A549 (cell line): ENCODE measurements around the gene YIF1B. TPM values are rescaled to one million over a fixed set of nuclear protein-coding genes. Genes with fewer than 3 reads are reported as not detected.

ENCODE experiments used
- ATAC-seq, 2 experiments: fragments of 200-7000 bp in 1 of 2; fragments of >200 bp in 1 of 2; cut with Nextera tagmentation in 1 of 2; cut with Tn5 transposase in 1 of 2; 3 replicates each; pipeline versions ENCODE4 v1.8.0 to v1.9.1; 2018 to 2020; ENCODE audit warnings: mild to moderate bottlenecking in 1 of 2, moderate library complexity in 1 of 2
- CTCF ChIA-PET: fragments of 300-600 bp; sonication (Branson Sonifier 250); formaldehyde crosslinking; extraction: SDS; loops from one replicate; lab custom pipeline; 2021; ENCODE audit warnings: antibody characterized with exemption, inconsistent platforms; lab: Yijun Ruan, JAX
- POLR2A ChIA-PET: fragments of 350-600 bp; formaldehyde crosslinking; extraction: SDS; loops from one replicate; lab custom pipeline; 2021; ENCODE audit warnings: antibody characterized with exemption, inconsistent platforms; lab: Yijun Ruan, JAX
- DNase-seq, 2 experiments: peaks; one replicate each; pipeline versions ENCODE4 v3.0.0 to v3.0.0-alpha.2; 2011 to 2016; ENCODE audit warnings: low read depth in 1 of 2, low spot score in 1 of 2
- FAIRE-seq: peaks from 2 replicates; lab custom pipeline; 2011; peaks lifted over from hg19 to GRCh38; lab: Jason Lieb, UNC
- H3K27ac ChIP-seq, 2 experiments: fragments of >200 bp; sonication (Bioruptor Twin); formaldehyde crosslinking; 3 replicates each; pipeline ENCODE4 v1.5.1; 2016 to 2017
- H3K4me1 ChIP-seq: fragments of >200 bp; sonication (Bioruptor Twin); formaldehyde crosslinking; 3 replicates; pipeline ENCODE4 v1.6.1; 2016
- H3K4me2 ChIP-seq: fragments of >200 bp; sonication (Bioruptor Twin); formaldehyde crosslinking; 3 replicates; pipeline ENCODE4 v1.6.1; 2016
- H3K4me3 ChIP-seq: fragments of >200 bp; sonication (Bioruptor Twin); formaldehyde crosslinking; 3 replicates; pipeline ENCODE4 v1.5.1; 2016
- H3K9me3 ChIP-seq: fragments of >200 bp; sonication (Bioruptor Twin); formaldehyde crosslinking; 3 replicates; pipeline ENCODE4 v1.6.1; 2016
- CEBPB ChIP-seq, 2 experiments: fragments of >200 bp in 1 of 2; sonication (Bioruptor Twin) in 1 of 2; formaldehyde crosslinking in 1 of 2; IDR thresholded peaks; 2 replicates each; pipeline ENCODE4 v1.6.1; 2012 to 2016
- EHF ChIP-seq: fragments of 250-450 bp; sonication (Bioruptor Pico); IDR thresholded peaks from 2 replicates; pipeline ENCODE4 v1.5.0; 2020; ENCODE audit warnings: mild to moderate bottlenecking
- FOSB ChIP-seq: fragments of 250-450 bp; sonication (Bioruptor Pico); IDR thresholded peaks from 2 replicates; pipeline ENCODE4 v1.5.0; 2020; ENCODE audit warnings: mild to moderate bottlenecking, moderate library complexity
- FOSL2 ChIP-seq, 2 experiments: fragments of 450-650 bp in 1 of 2; fragments of >200 bp in 1 of 2; sonication (Bioruptor Twin) in 1 of 2; formaldehyde crosslinking; IDR thresholded peaks; 2 replicates each; pipeline versions ENCODE4 v1.5.0 to v1.6.1; 2016 to 2020; ENCODE audit warnings: mild to moderate bottlenecking in 1 of 2, moderate library complexity in 1 of 2
- GATA3 ChIP-seq: IDR thresholded peaks from 2 replicates; pipeline ENCODE4 v1.6.1; 2012; ENCODE audit warnings: borderline replicate concordance
- HOXA7 ChIP-seq: fragments of 250-450 bp; sonication (Bioruptor Pico); IDR thresholded peaks from 2 replicates; pipeline ENCODE4 v1.5.0; 2020; ENCODE audit warnings: mild to moderate bottlenecking, moderate library complexity
- HOXB5 ChIP-seq: fragments of 250-450 bp; sonication (Bioruptor Pico); IDR thresholded peaks from 2 replicates; pipeline ENCODE4 v1.5.0; 2020; ENCODE audit warnings: mild to moderate bottlenecking, moderate library complexity
- JUNB ChIP-seq: fragments of >200 bp; sonication (Bioruptor Twin); formaldehyde crosslinking; IDR thresholded peaks from 2 replicates; pipeline ENCODE4 v1.6.1; 2016
- KDM5A ChIP-seq: fragments of 200-600 bp; sonication (generic); IDR thresholded peaks from 2 replicates; pipeline ENCODE4 v1.6.1; 2016; ENCODE audit warnings: antibody characterized with exemption, mild to moderate bottlenecking
- POLR2AphosphoS2 ChIP-seq: conservative IDR thresholded peaks from 2 replicates; pipeline ENCODE4 v1.6.1; 2012; ENCODE audit warnings: low read length, improper control_type of control experiment, inconsistent platforms
- RARB ChIP-seq: fragments of 250-450 bp; sonication (Bioruptor Pico); IDR thresholded peaks from 2 replicates; pipeline ENCODE4 v1.8.0; 2021; ENCODE audit warnings: mild to moderate bottlenecking, moderate library complexity
- RCOR1 ChIP-seq: fragments of 150-350 bp; IDR thresholded peaks from 2 replicates; pipeline ENCODE4 v1.6.1; 2014; ENCODE audit warnings: antibody characterized with exemption, low read length, low read depth
- RFX5 ChIP-seq: fragments of 450-650 bp; IDR thresholded peaks from 2 replicates; pipeline ENCODE4 v1.7.1; 2014; ENCODE audit warnings: antibody characterized with exemption, mild to moderate bottlenecking, moderate library complexity
- WGBS: methylation state at CpG from one replicate; pipeline ENCODE4 v1.1.6; 2017; ENCODE audit errors: missing lambda C conversion rate; 5-methylcytosine and 5-hydroxymethylcytosine counted together
- polyA plus RNA-seq, 4 experiments: library from polyadenylated mRNA; depleted of rRNA in 3 of 4; stranded (reverse); fragments of >200 nt; fragmentation: RNase III in 1 of 4; extraction: RNeasy Plus Mini Kit Qiagen cat#74134 plus additional on column Dnase treatment in 1 of 4; gene quantifications; 2 replicates in 3 of 4; 3 replicates in 1 of 4; pipeline ENCODE4 v1.2.3, GENCODE V29; 2011 to 2017
- TF ChIP-seq, protein P1 (sequence below): fragments of >200 bp; sonication (Bioruptor Twin); formaldehyde crosslinking; IDR thresholded peaks from 3 replicates; pipeline ENCODE4 v1.5.1; 2016
- TF ChIP-seq, protein P2 (sequence below): fragments of 450-650 bp; IDR thresholded peaks from 2 replicates; pipeline ENCODE4 v1.6.1; 2014; ENCODE audit warnings: antibody characterized with exemption

Gene YIF1B
- polyA plus RNA-seq, 2 of the 4 experiments (the other 2 are of a cell fraction): 75.5 to 100 TPM

DNA sequence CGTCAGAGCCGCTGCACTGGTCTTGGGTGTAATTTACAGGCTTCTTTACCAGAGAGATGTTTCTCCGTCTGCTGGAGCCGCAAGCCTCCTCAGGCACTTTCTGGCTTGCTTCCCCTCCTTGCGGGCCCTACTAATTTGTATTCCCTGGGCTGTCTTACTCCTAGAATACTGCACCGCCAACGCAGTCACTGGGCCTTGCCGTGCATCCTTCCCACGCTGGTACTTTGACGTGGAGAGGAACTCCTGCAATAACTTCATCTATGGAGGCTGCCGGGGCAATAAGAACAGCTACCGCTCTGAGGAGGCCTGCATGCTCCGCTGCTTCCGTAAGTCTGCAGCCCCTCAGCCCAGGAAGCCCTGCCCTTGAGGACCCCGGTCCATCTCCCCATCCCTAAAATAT lies 25.8 kb downstream of the YIF1B start:
- TF ChIP-seq CEBPB (IDR thresholded peaks at IDR 0.05) (no peak), FOSB (no peak), RARB (CRISPR knock-in tag) (no peak), HOXA7 (no peak), KDM5A (no peak), JUNB (no peak), POLR2AphosphoS2 (no peak), FOSL2 (IDR thresholded peaks at IDR 0.05) (no peak), FOSL2 (CRISPR knock-in tag; IDR thresholded peaks at IDR 0.05) (no peak)
- TF ChIP-seq, protein P1, sequence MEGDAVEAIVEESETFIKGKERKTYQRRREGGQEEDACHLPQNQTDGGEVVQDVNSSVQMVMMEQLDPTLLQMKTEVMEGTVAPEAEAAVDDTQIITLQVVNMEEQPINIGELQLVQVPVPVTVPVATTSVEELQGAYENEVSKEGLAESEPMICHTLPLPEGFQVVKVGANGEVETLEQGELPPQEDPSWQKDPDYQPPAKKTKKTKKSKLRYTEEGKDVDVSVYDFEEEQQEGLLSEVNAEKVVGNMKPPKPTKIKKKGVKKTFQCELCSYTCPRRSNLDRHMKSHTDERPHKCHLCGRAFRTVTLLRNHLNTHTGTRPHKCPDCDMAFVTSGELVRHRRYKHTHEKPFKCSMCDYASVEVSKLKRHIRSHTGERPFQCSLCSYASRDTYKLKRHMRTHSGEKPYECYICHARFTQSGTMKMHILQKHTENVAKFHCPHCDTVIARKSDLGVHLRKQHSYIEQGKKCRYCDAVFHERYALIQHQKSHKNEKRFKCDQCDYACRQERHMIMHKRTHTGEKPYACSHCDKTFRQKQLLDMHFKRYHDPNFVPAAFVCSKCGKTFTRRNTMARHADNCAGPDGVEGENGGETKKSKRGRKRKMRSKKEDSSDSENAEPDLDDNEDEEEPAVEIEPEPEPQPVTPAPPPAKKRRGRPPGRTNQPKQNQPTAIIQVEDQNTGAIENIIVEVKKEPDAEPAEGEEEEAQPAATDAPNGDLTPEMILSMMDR: no peak
- TF ChIP-seq, protein P2, sequence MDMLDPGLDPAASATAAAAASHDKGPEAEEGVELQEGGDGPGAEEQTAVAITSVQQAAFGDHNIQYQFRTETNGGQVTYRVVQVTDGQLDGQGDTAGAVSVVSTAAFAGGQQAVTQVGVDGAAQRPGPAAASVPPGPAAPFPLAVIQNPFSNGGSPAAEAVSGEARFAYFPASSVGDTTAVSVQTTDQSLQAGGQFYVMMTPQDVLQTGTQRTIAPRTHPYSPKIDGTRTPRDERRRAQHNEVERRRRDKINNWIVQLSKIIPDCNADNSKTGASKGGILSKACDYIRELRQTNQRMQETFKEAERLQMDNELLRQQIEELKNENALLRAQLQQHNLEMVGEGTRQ: no peak
- Histone ChIP-seq H3K4me2 (no peak overlapping the region), H3K27ac (peak overlapping the region in 1 of 2 experiments; percentile 62; a peak in 3 of 6 replicates), H3K4me3 (no peak overlapping the region), H3K4me1 (peaks cover 20% of the 10 kb centered on the region), H3K9me3 (no peaks in the 10 kb centered on the region)
- DNase-seq (no peak), FAIRE-seq (no peak), ATAC-seq (no peak)
- 95% methylated on average over 15 of the region's 15 CpGs for WGBS
- POLR2A ChIA-PET: interaction anchor here (1.4 to 2.7 kb wide), 3 partner anchors 14 to 24 kb away, joined by 5 to 16 read pairs (median 7); partner anchors contain the start of gene C19orf33
- CTCF ChIA-PET: interaction anchor here (0.8 to 17.0 kb wide), 10 partner anchors 8 to 388 kb away, joined by 3 to 259 read pairs (median 6); partner anchors contain the start of genes CATSPERG, PPP1R14A and SPINT2

DNA sequence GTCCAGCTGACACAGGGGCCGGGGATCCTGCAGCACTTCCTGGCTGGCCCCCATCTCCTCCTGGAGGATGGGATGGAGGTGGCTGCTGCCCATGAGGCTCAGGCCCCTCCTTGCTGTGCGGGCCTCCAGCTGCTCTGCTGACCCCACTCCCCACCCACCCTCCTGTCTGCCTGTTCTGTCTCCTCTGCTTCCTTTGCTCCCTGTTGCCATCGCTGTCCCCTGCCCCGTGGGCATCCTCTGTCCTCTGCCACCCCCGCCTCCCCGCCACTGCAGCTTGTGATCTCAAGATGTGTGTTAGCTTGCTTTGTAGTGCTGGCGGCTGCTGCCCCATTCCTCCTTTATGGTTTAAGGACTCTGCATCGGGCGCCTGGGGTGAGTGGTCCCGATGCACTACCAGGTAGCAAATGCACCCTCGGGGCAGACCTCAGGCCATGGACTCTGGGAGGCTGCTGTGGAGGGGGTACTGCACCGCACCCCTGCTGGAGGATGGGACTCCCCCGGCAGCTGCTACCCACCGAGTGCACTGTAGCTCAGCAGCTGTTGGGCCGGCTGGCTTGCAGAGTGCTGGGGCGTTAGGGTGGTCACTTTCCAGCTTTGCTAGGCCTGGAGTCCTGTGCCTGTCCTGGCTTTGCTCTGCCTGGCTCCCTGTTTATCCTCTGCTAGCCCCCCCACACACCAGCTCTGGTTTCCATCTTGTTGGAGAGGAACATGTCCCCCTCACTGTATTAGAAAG lies 27.5 kb downstream of the YIF1B start:
- WGBS: 93% methylated on average over 15 of the region's 16 CpGs
- H3K27ac ChIP-seq: no peak overlapping the region
- no peak overlapping the region for H3K4me2 ChIP-seq
- ChIA-PET CTCF (interaction anchor here (0.8 to 17.0 kb wide), 10 partner anchors 8 to 114 kb away, joined by 3 to 259 read pairs (median 6); partner anchors contain the start of genes CATSPERG, FAM98C and SPINT2), POLR2A (no interaction called here)
- no peak overlapping the region for H3K4me3 ChIP-seq
- no peak for FAIRE-seq
- H3K9me3 ChIP-seq: no peaks in the 10 kb centered on the region
- TF ChIP-seq HOXB5 (CRISPR knock-in tag) (no peak), RCOR1 (no peak), RFX5 (no peak), EHF (CRISPR knock-in tag) (no peak)
- TF ChIP-seq, protein P1: no peak
- DNase-seq: no peak
- ATAC-seq: no peak
- H3K4me1 ChIP-seq: peaks cover 20% of the 10 kb centered on the region

DNA sequence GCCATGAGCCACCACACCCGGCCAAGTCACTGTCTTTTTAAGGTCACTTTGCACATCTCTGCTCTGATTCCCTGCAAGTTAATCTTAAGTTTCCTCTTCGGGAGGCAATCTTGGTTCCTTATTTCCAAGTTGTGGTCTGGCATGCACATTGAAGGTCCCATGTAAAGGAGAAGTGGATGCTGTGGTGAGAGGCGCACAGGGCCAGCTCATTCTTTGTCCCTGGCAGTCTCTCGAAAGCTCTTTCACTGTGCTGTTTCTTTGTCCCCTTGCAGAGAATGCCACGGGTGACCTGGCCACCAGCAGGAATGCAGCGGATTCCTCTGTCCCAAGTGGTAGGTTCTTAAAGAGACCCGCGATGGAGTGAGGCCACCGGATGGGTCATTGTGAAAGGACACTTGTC lies 28.1 kb downstream of the YIF1B start:
- TF ChIP-seq, protein P1: no peak
- TF ChIP-seq RARB (CRISPR knock-in tag): no peak
- TF ChIP-seq GATA3: no peak
- TF ChIP-seq, all 56 proteins: peak for 0
- no peaks in the 10 kb centered on the region for H3K9me3 ChIP-seq
- no peak for ATAC-seq
- H3K4me3 ChIP-seq: no peak overlapping the region
- ChIA-PET POLR2A (no interaction called here), CTCF (interaction anchor here (1.2 to 17.0 kb wide), 8 partner anchors 9 to 115 kb away, joined by 4 to 259 read pairs (median 8); partner anchors contain the start of genes CATSPERG, FAM98C and SPINT2)
- H3K4me2 ChIP-seq: no peak overlapping the region
- H3K27ac ChIP-seq: no peak overlapping the region
- 89% methylated on average over 9 of the region's 9 CpGs for WGBS
- peak; percentile 23 for FAIRE-seq
- peaks cover 20% of the 10 kb centered on the region for H3K4me1 ChIP-seq
- DNase-seq: no peak
